ENCODE data around the gene STYXL1. TPM values are rescaled to one million over a fixed set of nuclear protein-coding genes. Genes with fewer than 3 reads are reported as not detected.

STYXL1 gene
- total RNA-seq, 4 donors from 2014 or later: 8.7 to 18.1 (median 12.5) TPM

GRCh38 chr7:75965617-75966016 is 82.2 kb downstream of the STYXL1 start:
- TF ChIP-seq EP300 (IDR thresholded peaks at IDR 0.05): no peak
- TF ChIP-seq POLR2A (IDR thresholded peaks at IDR 0.05): no peak
- no peak for TF ChIP-seq CTCF (IDR thresholded peaks at IDR 0.05)
- TF ChIP-seq POLR2AphosphoS5 (IDR thresholded peaks at IDR 0.05): no peak
- no peak for ATAC-seq
- H3K36me3 ChIP-seq: peaks cover 0 to 9% of the 10 kb centered on the region in 2 donors
- H3K27me3 ChIP-seq: no peaks in the 10 kb centered on the region
- no peaks in the 10 kb centered on the region for H3K9me3 ChIP-seq
- peaks cover 0 to 77% (median 42%) of the 10 kb centered on the region in 3 donors for H3K4me1 ChIP-seq
- no peak overlapping the region for H3K4me3 ChIP-seq
- WGBS, 2 donors (ENCODE audit: low coverage in 1 of 2): 50 to 100% methylated on average over 1 to 2 of the region's 13 CpGs
- peak overlapping the region; percentile 79 to 88 (median 86) for H3K27ac ChIP-seq

GRCh38 chr7:75963381-75963995 is 84.3 kb downstream of the STYXL1 start:
- H3K4me3 ChIP-seq: no peak overlapping the region
- peaks cover 0 to 27% of the 10 kb centered on the region in 2 donors for H3K36me3 ChIP-seq
- H3K4me1 ChIP-seq: peaks cover 0 to 62% (median 33%) of the 10 kb centered on the region in 3 donors
- no peaks in the 10 kb centered on the region for H3K27me3 ChIP-seq
- ATAC-seq: no peak
- TF ChIP-seq EP300 (IDR thresholded peaks at IDR 0.05) (no peak), POLR2A (IDR thresholded peaks at IDR 0.05) (no peak), CTCF (IDR thresholded peaks at IDR 0.05) (no peak), POLR2AphosphoS5 (IDR thresholded peaks at IDR 0.05) (no peak)
- 58 to 70% methylated on average over 3 to 7 of the region's 9 CpGs for WGBS, 2 donors (ENCODE audit: low coverage in 1 of 2)
- H3K27ac ChIP-seq: peak overlapping the region in 3 of 4 donors; percentile 69 to 84 (median 76)
- no peaks in the 10 kb centered on the region for H3K9me3 ChIP-seq

GRCh38 chr7:75962607-75963380 is 85.0 kb downstream of the STYXL1 start:
- Histone ChIP-seq H3K4me1 (peaks cover 0 to 55% (median 26%) of the 10 kb centered on the region in 3 donors), H3K9me3 (no peaks in the 10 kb centered on the region), H3K27me3 (no peaks in the 10 kb centered on the region), H3K4me3 (no peak overlapping the region), H3K27ac (peak overlapping the region in 3 of 4 donors; percentile 69 to 84 (median 76)), H3K36me3 (peaks cover 0 to 32% of the 10 kb centered on the region in 2 donors)
- ATAC-seq: peak; percentile 17
- TF ChIP-seq POLR2AphosphoS5 (IDR thresholded peaks at IDR 0.05) (peak; percentile 34), EP300 (IDR thresholded peaks at IDR 0.05) (no peak)
- 38 to 46% methylated on average over 13 to 15 of the region's 18 CpGs for WGBS, 2 donors (ENCODE audit: low coverage in 1 of 2)

- Histone ChIP-seq H3K4me3 (no peak overlapping the region), H3K4me1 (peaks cover 0 to 39% (median 13%) of the 10 kb centered on the region in 3 donors), H3K27me3 (no peaks in the 10 kb centered on the region), H3K9me3 (no peaks in the 10 kb centered on the region), H3K27ac (no peak overlapping the region), H3K36me3 (peaks cover 0 to 48% of the 10 kb centered on the region in 2 donors)
- TF ChIP-seq EP300 (IDR thresholded peaks at IDR 0.05): no peak
- no peak for TF ChIP-seq CTCF (IDR thresholded peaks at IDR 0.05)
- TF ChIP-seq POLR2AphosphoS5 (IDR thresholded peaks at IDR 0.05): no peak
- no peak for TF ChIP-seq POLR2A (IDR thresholded peaks at IDR 0.05)
- 89 to 96% methylated on average over 5 to 6 of the region's 7 CpGs for WGBS, 2 donors (ENCODE audit: low coverage in 1 of 2)
- no peak for ATAC-seq
Observed at GRCh38 chr7:75961218-75961617, 86.6 kb downstream of the STYXL1 start.

- no peak for TF ChIP-seq POLR2A (IDR thresholded peaks at IDR 0.05)
- TF ChIP-seq CTCF (IDR thresholded peaks at IDR 0.05): no peak
- no peak for TF ChIP-seq EP300 (IDR thresholded peaks at IDR 0.05)
- no peak for TF ChIP-seq POLR2AphosphoS5 (IDR thresholded peaks at IDR 0.05)
- Histone ChIP-seq H3K4me3 (no peak overlapping the region), H3K27me3 (no peaks in the 10 kb centered on the region), H3K36me3 (peaks cover 0 to 56% of the 10 kb centered on the region in 2 donors), H3K9me3 (no peaks in the 10 kb centered on the region), H3K4me1 (peaks cover 0 to 31% (median 6%) of the 10 kb centered on the region in 3 donors), H3K27ac (no peak overlapping the region)
- no peak for ATAC-seq
- 96 to 100% methylated on average over 3 to 5 of the region's 6 CpGs for WGBS, 2 donors (ENCODE audit: low coverage in 1 of 2)
Observed at GRCh38 chr7:75960372-75960771, 87.4 kb downstream of the STYXL1 start.
